Gastroesophageal sphincter (tissue), 3 donors: ENCODE results near the gene FUNDC2.

Experiments used
- POLR2A ChIP-seq, 2 donors: fragments of 450-650 bp; IDR thresholded peaks; one replicate each; pipeline ENCODE4 v1.6.1; 2017; ENCODE audit warnings: antibody characterized with exemption in 2 of 2, mild to moderate bottlenecking in 2 of 2, moderate library complexity in 1 of 2
- POLR2AphosphoS5 ChIP-seq: sonication (generic); formaldehyde crosslinking; IDR thresholded peaks from one replicate; pipeline ENCODE4 v1.6.1; 2017; ENCODE audit warnings: antibody characterized with exemption
- TF ChIP-seq, protein P1 (sequence below), 4 experiments: fragments of 200-600 bp in 2 of 4; fragments of 450-650 bp in 2 of 4; sonication (generic) in 1 of 4; IDR thresholded peaks; one replicate each; pipeline ENCODE4 v1.5.1; 2017 to 2019; ENCODE audit warnings: antibody characterized with exemption in 4 of 4, mild to moderate bottlenecking in 2 of 4, moderate library complexity in 2 of 4

DNA sequence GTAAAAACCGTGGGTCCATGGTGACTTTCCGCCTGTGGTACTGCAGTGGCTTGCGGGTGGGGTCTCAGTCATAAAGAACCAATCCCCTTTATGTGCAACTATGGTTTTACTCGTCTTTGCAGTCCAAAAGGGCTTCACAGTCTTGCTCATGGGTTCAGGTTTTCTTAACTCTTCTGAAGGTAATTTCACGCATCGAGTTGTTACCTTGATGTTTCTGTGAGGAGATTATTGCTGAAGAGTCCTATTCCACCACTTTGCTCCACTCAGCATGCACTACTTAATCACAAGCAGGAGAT, 45.6 kb upstream of the FUNDC2 start:
- TF ChIP-seq, protein P1, sequence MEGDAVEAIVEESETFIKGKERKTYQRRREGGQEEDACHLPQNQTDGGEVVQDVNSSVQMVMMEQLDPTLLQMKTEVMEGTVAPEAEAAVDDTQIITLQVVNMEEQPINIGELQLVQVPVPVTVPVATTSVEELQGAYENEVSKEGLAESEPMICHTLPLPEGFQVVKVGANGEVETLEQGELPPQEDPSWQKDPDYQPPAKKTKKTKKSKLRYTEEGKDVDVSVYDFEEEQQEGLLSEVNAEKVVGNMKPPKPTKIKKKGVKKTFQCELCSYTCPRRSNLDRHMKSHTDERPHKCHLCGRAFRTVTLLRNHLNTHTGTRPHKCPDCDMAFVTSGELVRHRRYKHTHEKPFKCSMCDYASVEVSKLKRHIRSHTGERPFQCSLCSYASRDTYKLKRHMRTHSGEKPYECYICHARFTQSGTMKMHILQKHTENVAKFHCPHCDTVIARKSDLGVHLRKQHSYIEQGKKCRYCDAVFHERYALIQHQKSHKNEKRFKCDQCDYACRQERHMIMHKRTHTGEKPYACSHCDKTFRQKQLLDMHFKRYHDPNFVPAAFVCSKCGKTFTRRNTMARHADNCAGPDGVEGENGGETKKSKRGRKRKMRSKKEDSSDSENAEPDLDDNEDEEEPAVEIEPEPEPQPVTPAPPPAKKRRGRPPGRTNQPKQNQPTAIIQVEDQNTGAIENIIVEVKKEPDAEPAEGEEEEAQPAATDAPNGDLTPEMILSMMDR (IDR thresholded peaks at IDR 0.05): no peak
- TF ChIP-seq POLR2AphosphoS5: no peak
- TF ChIP-seq POLR2A (IDR thresholded peaks at IDR 0.05): no peak
